Left cardiac atrium (tissue), 4 donors: ENCODE results near the gene FOXL1. TPM values are rescaled to one million over a fixed set of nuclear protein-coding genes. Genes with fewer than 3 reads are reported as not detected.

ENCODE experiments used
- ATAC-seq, 2 donors: fragments of 200-7000 bp; cut with Tn5 transposase; one replicate each; pipeline ENCODE4 v1.9.1; 2020; ENCODE audit warnings: mild to moderate bottlenecking in 2 of 2, moderate library complexity in 2 of 2
- DNase-seq: peaks from one replicate; pipeline ENCODE4 v3.0.0-alpha.2; 2020
- intact Hi-C, 2 donors: fragments of 100-400 bp; cut with DNase I; formaldehyde crosslinking; loops; one replicate each; pipeline versions ENCODE4 v1.14.1 to v1.15.1; 2022 to 2023
- total RNA-seq, 2 donors: library from RNA; stranded (reverse); fragmentation: NEBNext Ultra II Directional; extraction: Animal tissue kit (Norgen Biotek cat#: 25700); gene quantifications; one replicate each; pipeline ENCODE4 v1.2.1, GENCODE V29; 2021
- donor health status: DM: no; HTN: yes; CAD: no.
- donor health status: DM: no; HTN: yes; CAD: no; lungs with severe emphysema.
- donor health status: DM: yes; HTN: yes; CAD: no.
- donor health status: Dilated cardiomyopathy.

Gene FOXL1
- total RNA-seq, 2 donors from 2014 or later: 0.80 to 1.4 TPM

DNA sequence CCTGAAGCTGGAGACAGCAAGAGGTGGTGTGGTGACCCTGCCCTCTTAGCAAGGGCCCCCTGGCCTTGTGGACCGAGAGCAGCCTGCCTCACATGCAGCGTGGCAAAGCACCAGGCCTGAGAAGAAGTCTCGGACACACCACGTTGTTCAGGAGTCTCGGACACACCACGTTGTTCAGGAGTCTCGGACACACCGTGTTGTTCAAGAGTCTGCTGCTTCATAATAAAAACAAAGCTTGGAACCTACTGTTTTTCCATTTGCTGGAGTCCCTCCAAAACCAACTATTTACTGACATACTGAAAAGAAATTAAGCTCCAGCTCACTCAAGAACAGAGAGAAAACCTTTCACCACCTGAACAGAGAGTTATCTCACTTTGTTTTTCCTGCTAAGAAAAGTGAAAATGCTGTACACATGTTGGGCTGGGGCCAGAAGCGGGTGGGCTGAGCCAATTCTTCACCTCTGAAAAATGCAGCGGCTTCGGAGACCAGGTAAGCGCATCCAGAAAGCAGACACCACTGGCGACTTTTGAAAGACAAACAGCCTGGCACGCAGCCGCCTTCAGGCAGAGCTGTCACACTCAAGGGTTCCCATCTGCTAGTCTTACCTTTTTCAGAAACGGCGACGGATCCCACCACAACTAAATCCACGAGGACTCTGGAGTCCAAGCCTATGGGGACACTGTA lies 32.3 kb upstream of the FOXL1 start:
- intact Hi-C loops: no loop called here
- peak in 1 of 2 donors; percentile 16 for ATAC-seq
- DNase-seq: no peak

DNA sequence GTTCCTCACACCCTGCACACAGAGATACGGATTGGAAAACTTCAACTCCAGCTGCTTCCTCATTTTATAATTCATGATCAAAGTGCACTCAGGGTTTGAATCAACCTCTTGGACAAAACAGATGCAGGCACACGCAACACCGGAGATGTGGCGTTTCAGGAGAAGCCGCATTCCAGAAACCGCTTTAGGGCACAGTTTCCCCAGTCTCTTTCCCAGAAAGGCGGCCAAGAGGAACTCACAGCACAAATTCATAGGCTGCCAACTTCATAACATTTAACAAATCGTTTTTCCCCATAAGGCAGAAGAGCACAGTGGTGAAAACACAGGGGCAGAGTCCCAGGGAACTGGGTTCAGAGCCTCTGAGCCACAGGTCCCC lies 31.7 kb upstream of the FOXL1 start:
- intact Hi-C loops: no loop called here
- no peak for ATAC-seq

DNA sequence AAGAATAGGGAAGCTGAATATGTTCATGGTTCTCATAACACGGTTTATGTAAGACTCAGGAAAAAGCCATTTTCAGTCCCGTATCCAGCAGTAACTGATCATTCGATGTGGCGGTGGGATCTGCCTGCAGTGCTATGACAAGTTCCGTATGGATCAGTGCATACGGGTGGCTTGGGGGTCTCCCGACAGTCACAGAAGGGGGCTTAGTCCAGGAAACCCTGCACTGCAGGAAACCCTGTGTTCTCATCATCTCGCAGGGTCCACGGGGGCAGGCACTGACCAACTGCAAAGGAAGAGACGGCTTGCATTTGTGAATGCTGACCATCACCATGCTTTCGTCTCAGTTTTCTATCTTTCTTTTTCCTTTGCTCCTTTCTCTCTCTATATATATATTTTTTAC lies 31.1 kb upstream of the FOXL1 start:
- DNase-seq (no peak), ATAC-seq (no peak)
- intact Hi-C loops: no loop called here

More for the DNA sequence above, 31.7 kb upstream of the FOXL1 start:
- no peak for DNase-seq

DNA sequence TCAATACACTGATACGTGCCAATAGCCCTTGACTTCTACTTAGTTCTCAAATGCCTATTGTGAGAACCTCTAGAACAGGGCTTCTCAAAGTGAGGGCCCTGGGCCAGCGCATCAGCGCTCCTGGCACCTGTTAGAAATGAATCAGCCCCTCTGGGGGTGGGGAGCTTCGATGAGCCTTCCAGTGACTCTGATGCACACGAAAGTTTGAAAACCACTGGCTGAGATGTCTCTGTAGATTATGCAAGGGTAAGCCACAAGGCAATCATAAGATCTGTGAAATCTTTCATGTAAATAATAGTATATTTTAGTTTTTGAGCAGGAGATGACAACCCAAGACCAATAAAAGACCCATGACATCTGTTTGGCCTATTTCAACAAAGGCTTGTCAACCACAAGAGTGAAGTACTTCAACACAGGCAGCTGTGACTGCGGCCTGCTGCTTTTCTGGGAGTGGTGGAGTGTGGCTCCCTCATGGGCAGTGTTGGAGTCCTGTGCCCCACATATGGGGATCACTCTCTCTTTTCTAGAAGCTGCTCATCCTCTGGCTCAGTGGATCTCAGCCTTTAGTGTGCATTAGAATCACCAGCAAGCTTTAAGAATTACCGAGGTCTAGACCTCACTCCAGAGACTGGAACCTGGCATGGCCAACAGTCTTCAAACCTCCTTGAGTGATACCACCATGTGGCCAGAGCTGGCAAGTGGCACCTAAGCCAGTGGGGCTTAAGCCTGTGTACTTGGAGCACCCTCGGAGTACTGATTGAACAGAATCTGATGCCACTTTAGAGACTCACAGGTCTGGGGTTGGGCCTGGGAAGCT lies 29.1 kb upstream of the FOXL1 start:
- intact Hi-C loops: no loop called here
- DNase-seq: no peak
- no peak for ATAC-seq

DNA sequence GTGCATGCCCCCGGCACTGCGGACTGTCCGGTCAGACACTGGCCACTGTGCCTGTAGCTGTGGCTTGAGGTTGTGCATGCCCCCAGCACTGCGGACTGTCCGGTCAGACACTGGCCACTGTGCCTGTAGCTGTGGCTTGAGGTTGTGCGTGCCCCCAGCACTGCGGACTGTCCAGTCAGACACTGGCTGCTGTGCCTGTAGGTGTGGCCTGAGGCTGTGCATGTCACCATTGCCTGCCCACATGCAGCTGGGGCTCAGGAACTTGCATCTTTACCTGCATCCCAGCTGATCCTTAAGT lies 28.5 kb upstream of the FOXL1 start:
- ATAC-seq (no peak), DNase-seq (no peak)
- intact Hi-C loops: no loop called here

DNA sequence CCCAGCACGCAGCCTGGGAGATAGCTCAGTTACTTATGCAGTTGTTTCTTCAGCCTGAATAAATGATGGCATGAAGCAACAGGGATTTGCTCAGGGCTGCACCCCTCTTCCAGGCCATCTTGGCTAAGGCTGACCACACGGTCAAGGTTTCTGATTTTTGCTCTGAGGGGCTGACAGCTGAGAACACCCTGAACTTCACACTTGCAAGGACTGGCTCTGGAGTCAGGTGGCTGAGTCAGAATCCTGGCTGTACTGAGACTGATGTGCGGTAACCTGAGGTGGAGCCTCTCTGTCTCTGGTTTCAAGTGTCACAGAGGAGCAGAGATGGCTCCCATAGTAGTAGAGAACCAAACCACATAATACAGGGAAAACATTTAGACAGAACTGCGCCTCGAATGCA lies 28.1 kb upstream of the FOXL1 start:
- ATAC-seq (no peak), DNase-seq (no peak)
- intact Hi-C loops: no loop called here

DNA sequence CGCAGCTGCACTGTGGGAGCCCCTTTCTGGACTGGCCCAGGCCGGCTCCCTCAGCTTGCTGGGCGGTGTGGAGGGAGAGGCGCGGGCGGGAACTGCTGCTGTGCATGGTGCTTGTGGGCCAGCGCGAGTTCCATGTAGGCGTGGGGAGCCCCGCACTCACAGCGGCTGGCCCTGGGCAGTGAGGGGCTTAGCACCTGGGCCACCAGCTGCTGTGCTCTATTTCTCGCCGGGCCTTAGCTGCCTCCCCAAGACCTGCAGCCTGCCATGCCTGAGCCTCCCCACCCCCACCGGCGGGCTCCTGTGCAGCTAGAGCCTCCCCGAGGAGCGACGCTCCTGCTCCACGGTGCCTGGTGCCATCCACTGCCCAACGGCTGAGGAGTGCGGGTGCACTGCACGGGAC lies 25.0 kb upstream of the FOXL1 start:
- intact Hi-C loops: no loop called here
- ATAC-seq: no peak
- DNase-seq: no peak

DNA sequence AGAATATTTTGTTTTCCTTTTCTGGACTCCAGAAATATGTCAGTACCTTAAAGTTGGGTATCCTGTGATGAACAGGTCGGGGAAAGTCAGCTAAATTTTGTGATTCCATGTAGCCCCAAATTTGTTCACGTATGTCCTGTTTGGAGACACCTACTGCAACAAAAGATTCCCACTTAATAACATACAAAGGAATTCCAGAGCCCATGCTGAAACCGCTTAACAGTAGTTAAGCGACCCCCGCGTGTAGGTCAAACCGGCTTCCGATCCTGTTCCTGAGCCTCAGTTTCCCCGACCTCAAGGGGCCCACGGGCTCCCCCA lies 23.8 kb upstream of the FOXL1 start:
- intact Hi-C loops: no loop called here
- ATAC-seq (peak in 1 of 2 donors; percentile 3), DNase-seq (no peak)

DNA sequence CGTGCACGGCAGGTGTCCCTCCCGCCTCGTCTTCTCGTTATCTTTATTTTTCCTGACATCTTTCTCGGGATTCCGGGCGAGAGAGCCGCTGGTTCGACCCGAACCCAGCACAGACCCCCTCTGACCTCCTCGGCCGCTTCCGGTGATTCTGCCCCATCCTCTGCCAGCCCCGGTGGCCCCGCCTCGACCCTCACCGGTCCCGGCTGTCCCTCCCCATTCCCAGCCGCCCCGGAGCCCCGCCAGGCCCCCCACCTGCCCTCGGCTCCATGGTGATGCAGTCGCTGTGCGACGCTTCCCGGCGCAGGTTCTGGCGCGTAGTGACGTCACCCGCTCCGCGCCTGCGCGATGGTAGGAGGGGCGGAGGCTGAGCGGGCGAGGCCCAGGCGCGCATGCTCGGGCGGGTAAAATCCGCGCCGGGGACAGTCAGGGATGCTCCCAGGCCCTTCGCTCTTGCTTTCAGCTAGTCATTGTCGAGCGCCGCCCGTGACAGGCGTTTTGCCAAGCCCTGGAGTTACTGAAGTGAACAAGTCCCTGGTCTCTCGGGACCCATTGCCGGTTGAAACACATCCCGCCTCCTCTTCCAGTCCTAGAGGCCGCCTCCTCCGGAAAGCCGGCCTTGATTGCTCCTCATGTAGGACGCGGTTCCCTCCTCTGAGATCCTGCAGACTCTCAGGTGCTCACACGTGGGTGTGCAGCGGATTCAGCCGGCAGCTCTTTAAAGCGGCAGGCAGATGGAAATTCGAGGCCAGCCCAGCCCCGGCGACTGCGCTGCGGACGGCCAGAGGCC lies 23.2 kb upstream of the FOXL1 start, which contains the start of gene MTHFSD:
Gene MTHFSD, minus strand, starts transcription at position 319 of the 787 bp plus-strand sequence. Its CDS starts 51 bp downstream, at position 268.
- intact Hi-C loops: no loop called here
- DNase-seq (peak; percentile 94), ATAC-seq (peak; percentile 98 to 99)

DNA sequence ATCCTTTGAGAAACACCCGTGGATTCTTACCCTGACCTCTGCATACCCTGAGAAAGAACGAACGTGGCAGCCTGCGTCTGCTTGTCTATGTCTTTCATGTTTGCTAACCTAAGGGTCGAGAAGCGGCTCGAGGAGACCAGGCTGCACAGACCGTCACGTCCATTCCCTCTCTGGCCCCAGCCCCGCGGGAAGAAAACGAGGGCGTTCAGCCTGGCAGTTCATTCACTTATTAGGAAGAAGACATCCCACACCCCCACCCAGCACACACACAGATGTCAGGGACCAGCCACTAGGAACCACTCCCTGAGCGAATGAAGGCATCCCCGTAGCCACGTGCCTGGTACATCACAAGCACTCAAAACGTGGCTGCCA lies 22.7 kb upstream of the FOXL1 start:
- peak in 1 of 2 donors; percentile 3 for ATAC-seq
- DNase-seq: no peak
- intact Hi-C loops: no loop called here

DNA sequence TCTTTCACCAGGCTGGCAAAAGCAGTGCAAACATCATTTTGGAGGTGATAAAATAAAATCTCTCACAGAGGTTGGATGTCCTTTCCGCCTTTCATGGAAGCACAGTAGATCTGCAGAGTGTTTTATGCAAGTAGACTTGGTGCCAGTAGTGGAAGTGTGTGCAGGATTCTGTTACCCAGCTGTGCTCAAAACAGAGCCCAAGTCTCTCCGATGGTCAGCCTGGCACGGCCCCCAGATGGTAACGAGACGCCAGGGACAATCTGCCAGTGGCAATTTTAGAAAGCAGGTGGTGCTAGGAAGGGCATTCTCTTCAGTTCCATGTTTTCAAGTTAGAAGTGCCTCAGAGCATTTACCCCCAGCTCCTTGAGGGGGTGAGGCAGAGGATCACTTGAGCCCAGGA lies 21.8 kb upstream of the FOXL1 start:
- intact Hi-C loops: no loop called here
- DNase-seq: no peak

DNA sequence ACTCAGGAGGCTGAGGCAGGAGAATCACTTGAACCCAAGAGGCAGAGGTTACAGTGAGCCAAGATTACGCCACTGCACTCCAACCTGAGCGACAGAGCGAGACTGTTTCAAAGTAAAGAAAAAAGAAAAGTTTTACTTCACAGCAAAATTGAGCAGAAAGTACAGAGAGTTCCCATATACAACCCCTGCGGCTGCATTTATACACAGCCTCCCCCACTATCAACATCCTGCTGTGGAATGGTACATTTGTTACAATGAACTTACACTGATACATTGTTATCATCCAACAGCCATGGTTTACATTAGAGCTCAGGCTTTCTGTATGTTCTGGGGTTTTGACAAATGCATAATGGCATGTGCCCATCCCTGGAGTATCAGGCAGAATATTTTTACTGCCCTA lies 20.8 kb upstream of the FOXL1 start:
- ATAC-seq (no peak), DNase-seq (no peak)
- intact Hi-C loops: no loop called here

More for the DNA sequence above, 21.8 kb upstream of the FOXL1 start:
- ATAC-seq: no peak

DNA sequence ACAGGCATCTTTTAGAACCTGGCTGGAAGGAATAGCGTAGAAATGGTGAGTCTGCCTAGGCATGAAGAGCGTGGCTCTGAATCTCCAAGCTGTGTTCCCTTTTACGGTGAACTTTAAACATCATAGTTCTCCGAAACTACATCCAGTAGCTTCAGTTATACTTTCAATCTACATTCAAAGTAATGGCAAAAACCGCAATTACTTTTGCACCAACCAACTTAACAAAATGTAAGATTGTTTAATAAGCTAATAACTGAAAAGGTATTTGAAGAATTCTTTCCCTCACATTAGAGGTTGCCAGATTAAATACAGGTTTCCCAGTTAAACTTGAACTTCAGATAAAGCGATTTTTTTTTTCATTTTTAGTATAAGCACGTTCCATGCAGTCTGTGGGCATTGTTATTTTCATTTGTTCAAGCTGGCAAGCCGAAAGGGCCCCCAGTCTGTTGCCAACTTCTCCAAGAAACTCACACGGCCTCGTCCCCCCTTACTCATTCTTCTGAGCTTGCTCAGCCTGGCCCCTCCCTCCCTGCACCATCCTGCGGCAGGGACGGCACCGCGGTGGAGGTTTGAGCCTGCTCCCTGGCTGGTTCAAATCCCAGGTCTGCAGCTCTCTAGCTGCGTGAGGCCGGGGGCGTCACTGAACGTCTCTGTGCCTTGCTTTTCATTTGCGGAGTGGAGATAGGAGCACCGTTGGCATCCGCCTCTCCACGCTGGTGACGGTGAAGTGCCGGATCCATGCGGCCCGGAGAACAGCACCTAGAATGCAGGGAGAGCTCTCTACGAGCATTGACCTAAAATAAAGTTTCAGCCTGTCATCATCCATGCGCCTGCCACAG lies 19.8 kb upstream of the FOXL1 start:
- intact Hi-C loops: no loop called here
- no peak for DNase-seq
- ATAC-seq: no peak

DNA sequence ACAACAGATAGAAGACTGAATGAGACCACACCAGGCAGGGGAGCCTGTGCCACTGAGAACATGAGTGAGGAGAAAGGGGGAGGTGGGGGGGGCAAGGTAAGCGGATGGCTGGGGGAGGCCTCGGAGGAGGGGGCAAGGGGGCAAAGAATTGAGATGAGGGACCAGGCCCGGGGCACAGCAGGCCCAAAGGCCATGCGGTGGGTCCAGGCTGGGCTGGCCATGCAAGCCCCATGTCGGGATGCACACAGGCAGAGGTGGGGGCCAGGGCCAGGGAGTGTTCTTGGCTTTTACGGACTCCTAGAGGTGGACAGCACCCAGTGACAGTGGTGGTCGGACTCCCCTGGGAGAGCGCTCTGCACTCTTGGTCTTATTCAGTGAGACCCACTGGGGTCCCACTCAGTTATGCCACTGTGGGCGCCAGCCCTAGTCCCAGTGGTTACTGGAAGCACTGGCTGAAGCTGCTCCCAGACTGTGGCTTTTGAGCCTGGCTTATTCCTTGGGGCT lies 18.5 kb upstream of the FOXL1 start:
- no peak for ATAC-seq
- intact Hi-C loops: loop anchor here in 1 of 2 donors (5.0 kb wide), 1 partner anchor 497 kb away; no protein-coding TSS in a partner anchor

DNA sequence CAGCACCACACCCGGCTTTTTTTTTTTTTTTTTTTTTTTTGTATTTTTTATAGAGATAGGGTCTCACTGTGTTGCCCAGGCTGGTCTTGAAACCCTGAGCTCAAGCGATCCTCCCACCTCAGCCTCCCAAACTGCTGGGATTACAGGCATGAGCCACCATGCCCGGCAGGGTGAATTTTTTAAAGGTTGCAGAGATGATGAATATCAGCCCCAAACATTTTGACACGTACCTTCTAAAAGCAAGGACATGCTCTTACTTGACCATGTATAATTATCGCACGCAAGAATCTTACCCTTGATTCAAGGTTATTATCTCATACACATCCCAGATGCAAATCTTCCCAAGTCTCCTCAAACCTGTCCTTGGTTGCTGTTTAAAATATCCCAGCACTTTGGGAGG lies 16.0 kb upstream of the FOXL1 start:
- ATAC-seq: no peak
- DNase-seq: no peak
- intact Hi-C loops: loop anchor here in 1 of 2 donors (5.0 kb wide), 1 partner anchor 495 kb away; no protein-coding TSS in a partner anchor

More for the DNA sequence above, 18.5 kb upstream of the FOXL1 start:
- no peak for DNase-seq

DNA sequence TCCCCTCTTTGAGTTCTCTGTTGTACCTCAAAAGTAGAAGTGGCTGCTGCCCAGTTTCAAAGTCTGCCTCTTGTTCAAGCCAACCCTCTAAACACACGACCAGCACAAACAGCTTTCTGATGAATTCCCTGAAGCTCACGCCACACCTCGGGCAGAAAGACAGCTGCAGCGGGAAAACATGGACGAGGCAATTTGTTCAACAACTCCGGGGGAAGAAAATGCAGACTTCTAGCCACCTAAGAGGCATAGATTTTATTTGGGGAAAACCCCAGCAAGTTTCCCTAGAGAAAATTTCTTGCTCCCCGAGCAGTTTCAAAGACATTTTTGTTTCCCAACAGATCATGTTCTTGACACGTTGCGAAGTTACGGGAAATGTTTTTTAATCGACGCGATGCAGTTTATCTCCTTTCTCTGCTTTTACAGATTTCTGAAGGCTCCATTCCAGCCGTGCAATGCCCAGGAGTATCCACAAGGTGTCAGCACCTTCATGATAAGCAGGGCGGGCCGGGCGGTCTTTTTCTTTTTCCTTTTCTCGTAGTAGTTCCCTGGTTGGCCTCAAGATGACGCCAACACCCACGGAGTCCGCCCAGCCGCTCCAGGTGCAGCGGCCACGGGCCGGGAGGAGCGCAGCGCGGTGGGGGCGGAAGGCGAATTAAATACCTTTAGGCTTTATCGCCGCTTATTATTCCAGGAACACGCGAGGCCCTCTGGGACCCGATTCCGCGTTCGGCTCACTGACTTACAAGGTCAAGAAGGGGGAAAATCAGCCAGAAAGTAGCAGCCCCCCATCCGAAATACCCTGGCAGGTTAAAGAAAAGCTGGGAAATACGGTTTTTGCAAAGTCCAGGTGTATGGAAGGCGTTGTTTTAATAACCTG lies 14.6 kb upstream of the FOXL1 start:
- ATAC-seq (peak; percentile 56 to 74), DNase-seq (peak; percentile 90)
- intact Hi-C loops: loop anchor here (1.0 to 5.0 kb wide), 3 partner anchors 494 to 715 kb away; no protein-coding TSS in a partner anchor

DNA sequence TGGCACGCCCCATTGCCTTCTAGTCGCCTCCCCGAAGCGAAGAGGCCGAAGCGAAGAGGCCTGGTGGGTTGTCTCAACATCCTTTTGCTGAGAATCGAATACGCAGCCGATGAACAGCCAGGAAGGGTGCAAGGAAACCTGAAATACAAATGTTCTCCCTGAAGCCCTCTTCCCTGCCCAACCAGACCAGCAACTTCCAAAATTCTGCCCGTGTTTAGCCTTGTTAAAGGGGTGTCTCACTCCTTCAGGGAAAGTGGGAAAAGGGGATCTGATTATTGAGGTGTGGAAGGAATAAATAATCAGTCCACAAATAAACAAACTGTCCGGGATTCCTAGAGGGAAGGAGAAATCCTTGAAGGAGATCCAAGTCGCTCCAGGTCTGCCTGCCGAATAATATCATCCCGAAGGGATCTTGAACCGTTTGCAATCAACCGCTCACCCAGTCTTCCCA lies 13.1 kb upstream of the FOXL1 start:
- no peak for ATAC-seq
- DNase-seq: no peak
- intact Hi-C loops: loop anchor here (2.0 to 5.0 kb wide), 2 partner anchors 712 to 714 kb away; no protein-coding TSS in a partner anchor
